NCI-H1417 (cell line): ENCODE measurements around the gene ALPK1.
"Not testable (repeated sequence)": the region's sequence is repeated elsewhere in the genome, so short reads cannot be mapped to it uniquely, and the experiment has no call there.

ENCODE experiments used
- DNase-seq, 3 experiments: peaks; one replicate each; lab custom pipeline; 2025; lab: John Stamatoyannopoulos, UW

ALPK1 gene

DNA sequence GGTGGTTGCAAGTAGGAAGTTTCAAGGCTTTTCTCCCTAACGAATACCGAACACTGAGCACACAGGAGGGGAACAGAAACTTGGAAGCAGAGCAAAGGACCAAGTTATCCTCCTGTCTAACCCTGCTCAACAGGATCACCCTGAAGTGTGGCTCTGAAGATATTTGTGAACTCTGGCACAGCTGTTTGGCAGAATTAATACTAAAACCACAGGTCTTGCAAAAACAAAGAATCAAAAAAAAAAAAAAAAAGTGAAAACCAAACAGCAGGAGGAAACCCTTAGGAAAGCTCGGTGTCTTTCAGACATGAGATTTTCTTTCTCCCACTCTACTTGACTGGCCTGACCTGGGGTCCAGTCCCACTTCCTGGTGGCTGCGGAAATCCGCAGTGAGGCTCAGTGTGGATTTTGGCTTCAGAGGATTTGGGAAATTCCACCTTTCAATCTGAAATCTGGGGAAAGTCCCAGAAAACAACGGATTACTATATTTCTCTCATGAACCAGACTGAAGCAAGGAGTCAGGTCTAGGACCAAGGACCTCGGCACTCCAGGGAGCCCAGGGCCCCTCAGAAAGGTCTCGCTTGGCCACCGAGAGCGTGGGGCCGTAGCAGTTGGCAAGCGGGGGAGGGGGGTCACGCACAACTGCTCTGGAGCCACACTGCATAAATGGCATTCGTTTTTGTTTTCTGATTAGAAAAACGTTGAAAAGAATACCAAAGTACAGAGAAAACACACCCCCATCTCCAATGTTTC lies 12.3 kb upstream of the ALPK1 start:
- peak in 2 of 3 experiments; percentile 31 to 68 for DNase-seq

DNA sequence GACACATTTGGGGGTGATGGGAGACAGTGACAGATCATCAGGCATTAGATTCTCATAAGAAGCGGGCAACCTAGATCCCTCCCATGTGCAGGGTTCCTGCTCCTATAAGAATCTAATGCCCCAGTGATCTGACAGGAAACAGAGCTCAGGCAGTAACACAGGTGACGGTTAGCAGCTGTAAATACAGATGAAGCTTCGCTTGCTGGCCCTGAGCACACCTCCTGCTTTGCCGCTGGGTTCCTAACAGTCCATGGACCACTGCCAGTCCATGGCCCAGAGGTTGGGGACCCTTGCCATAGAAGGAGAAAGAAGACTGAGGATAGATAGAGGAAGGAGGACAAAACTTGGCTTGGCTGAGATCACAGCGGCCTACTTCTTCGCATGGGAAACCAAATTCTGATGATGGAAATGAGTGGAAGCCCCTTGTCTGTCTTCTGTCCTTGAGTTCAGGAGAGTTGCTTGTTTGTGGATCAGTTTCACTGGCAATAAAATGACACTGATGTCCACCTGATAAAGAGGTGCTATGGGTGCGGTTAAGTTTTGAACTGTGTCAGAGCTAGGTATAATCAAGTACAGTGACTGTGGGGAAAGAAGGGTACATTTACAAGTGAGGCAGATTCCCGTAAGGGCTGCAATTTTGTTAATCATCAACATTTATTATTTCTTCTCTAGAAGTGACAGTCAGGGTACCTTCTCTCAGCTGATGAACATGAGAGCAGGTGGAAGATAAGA lies 9.7 kb upstream of the ALPK1 start:
- DNase-seq: no peak

DNA sequence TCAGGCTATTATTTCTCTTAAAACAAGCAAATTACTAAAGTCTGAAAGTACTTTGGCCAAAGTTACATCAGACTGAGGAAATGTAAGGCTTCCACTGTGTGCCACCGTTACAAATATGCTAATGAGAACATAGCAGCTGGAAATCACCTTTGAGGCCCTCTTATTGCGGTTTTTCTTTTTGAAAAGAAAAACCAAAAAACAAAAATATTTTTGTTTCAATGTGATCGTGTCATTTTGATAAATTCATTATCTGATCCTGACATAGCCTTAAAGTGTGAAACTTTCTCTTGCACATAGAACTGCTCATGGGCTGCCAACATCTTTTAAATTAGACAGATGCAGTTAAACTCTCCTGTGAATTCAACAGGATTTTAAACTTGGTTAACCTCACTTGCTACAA lies 8.7 kb upstream of the ALPK1 start:
- DNase-seq: no peak

DNA sequence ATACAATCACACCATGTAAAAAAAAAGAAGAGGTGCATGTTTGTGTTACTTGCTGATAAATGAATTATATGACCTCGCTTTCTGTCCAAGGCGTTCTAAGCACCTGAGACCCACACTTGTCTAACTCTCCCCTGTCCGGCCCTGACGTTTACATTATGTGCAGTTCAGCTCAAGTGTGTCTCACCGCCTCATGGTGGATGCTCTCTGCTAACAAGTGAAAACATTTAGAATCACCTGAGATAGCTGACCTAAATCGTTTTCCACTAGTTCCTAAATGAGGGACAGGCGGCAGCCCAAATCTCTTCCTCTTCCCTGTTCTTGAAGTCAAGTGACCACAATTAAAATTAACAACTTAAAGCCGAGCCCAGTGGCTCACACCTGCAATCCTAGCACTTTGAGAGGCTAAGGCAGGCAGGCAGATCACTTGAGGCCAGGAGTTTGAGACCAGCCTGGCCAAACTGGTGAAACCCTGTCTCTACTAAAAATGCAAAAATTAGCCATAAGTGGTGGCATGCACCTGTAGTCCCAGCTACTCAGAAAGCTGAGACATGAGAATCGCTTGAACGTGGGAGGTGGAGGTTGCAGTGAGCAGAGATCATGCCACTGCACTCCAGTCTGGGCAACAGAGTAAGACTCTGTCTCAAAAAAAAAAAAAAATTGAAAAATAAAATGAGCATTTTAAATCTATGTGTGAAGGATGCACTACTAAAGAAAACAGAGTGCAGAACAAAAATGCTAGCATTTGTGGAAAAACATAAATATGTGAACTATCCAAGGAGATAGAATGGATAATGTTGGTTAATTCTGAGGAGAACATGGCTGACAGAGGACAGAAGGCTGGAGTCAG lies 7.5 kb upstream of the ALPK1 start:
- no peak for DNase-seq

DNA sequence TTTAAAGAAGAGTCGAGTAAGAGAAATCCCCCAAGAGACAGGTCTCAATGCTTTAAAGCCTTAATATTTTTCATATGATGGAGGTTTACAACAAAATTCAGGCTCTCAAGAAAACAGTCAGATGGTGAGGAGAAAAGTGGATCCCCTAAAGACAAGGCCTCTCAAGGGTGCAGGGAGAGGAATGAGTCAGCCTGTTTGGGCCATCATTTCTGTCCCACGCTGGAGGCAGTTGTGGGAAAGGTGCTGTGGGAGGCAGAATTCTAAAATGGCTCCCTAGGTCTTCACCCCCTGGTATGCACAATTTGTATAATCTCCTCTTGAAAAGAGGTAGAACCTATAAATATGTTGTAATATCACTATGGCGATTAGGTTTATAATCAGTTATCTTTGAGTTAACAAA lies 6.8 kb upstream of the ALPK1 start:
- no peak for DNase-seq

DNA sequence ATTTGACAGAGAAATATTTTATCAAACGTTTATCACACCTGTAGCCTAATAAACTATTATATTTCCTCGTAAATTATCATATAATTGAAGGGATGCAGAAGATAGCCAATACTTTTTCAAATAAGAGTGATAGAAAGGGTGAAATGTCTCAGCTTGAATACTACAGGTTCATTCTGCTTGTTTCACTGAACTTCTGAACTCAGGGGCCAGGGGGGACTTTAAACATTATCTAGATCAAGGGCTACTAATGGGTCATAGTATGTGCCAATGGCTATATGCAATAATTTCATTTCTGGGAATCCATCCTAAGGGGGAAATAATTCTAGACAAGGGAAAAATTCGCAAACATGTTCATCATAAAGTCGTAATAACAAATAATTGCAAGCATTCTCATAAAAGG lies 2.6 kb downstream of the ALPK1 start:
- DNase-seq: no peak

DNA sequence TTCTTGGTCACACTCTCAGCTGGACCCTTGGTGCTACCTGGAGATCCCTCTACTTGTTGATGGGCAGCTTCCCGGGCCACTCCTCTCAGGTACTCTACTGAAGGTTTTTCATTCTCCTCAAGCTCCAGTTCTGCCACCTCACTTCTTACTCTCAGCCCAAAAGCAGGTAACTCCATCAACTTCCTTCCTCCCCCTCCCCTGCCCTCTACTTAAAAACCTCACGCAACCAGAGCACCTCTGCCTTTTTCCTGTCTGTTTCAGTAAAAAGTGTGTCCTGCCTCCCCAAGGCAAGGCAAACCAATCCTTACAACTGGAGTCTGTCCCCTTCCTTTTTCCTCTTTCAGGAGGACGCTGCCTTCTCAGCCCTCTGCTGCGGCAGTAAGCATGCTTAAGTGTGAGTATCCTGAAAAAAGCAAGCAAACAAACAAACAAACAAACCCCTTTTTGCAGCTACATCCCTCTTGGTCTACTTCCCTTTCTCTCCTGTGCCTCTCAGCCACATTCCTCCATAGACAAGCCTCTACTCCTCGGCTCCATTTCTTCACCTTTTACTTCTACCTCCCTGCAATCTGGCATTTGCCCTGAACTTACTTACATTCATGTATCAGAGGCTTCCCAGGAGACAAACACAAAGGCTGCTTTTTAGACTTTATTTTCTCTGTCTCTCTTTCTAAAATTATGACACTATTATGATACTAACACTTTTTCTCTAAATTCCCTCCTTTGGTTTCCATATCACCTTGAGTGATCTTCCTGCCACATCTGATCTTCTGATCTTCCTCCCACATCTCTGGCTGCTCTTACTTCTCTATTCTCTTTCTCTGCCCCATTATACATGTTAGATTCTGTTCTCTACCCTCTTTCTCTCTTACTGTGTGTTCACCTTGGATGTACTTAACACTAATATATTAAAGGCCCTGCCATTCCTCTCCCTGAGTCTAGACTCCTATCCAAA lies 5.4 kb downstream of the ALPK1 start:
- DNase-seq: no peak

DNA sequence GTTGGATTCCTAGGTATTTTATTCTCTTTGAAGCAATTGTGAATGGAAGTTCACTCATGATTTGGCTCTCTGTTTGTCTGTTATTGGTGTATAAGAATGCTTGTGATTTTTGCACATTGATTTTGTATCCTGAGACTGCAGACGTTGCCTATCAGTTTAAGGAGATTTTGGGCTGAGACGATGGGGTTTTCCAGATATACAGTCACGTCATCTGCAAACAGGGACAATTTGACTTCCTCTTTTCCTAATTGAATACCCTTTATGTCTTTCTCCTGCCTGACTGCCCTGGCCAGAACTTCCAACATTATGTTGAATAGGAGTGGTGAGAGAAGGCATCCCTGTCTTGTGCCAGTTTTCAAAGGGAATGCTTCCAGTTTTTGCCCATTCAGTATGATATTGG lies 8.3 kb downstream of the ALPK1 start:
- not testable (repeated sequence) for DNase-seq

DNA sequence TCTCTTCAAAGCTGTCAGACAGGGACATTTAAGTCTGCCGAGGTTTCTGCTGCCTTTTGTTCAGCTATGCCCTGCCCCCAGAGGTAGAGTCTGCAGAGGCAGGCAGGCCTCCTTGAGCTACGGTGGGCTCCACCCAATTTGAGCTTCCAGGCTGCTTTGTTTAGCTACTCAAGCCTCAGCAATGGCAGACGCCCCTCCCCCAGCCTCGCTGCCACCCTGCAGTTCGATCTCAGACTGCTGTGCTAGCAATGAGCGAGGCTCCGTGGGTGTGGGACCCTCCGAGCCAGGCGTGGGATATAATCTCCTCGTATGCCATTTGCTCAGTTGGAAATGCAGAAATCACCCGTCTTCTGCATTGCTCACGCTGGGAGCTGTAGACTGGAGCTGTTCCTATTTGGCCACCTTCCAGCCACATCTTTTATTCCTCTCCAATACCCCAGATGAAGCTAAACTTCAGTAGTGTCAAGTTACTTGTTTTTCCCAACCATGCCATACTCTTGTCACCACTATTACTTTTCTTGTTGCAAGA lies 12.2 kb downstream of the ALPK1 start:
- not testable (repeated sequence) for DNase-seq

DNA sequence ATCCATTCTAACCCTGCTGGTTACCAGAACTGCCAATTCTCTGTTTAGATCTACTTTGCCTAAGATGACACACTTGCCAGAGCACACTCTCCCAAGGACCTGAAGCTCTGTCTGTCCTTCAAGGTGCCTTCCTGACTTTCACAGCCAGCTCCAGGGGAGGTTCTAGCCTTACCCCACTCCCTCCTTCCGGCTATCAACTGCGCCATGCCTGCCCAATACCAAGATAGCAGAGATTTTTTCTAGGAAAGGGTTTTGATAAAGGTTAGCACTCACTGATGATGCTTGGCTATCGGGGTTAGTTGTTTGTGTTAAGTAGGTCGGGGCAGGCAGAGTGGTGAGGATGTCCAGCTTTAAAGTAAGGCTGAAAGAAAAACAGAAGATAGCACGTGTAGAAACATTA lies 14.3 kb downstream of the ALPK1 start:
- DNase-seq: no peak

DNA sequence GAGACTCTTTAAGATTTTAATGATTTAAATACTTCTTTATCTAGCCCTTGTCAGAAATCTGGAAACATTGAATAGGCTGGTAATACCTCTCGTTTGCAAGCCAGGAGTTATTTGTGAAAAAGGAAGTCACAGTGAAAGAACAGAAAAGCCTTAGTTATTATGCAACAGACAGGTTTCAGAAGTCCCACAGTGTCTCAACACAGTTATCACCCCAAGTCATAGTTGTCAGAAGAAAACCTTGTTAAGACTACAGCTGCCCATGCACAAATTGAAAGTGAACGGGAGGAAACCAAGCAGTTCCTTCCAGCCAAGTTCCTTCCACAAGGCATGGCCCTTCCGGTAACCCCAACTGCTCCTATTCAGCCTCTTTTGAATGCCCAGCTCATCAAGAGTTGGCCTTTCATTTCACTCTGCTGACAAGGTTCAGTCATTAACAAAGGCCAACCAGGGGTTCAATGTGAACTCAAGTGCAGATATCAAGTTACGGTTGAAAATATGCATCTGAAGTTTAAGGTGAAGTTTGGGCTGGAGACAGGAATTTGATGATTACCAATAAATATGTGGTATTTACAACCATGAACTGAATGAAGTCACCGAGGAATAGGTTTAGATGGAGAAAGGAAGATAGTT lies 15.6 kb downstream of the ALPK1 start:
- DNase-seq: no peak

DNA sequence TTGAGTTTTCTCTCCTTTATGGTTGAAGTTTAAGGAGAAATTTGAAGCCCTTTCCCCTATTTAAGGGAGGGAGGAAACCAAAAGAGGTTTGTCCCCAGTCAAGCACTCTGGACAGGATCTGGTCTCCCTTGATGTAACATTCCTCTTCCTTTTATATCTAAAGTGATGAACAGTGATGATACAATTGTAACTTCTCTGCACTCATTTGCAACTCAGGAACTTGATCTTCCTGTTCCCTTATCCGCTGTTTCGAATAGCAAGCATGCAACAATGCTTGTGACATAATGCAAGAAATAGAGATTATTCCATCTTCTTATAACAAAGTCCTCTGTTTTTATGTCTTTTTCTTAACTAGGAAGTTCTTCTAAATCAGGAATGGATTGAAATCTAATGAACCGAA lies 18.3 kb downstream of the ALPK1 start:
- DNase-seq: no peak

DNA sequence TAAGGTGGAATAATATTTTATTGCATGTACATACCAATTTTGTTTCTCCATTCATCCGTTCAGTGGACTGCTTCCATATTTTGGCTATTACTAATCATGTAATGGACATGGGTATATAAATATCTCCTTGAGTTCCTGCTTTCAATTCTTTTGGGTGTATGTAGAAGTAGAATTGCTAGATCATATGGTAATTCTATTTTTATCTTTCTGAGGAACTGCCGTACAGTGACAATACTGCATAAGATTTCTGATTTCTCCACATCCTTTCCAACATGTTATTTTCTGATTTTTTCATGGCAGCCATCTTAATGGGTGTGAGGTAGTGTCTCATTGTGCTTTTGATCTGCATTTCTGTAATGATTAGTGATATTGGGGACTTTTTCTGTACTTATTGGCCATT lies 19.2 kb downstream of the ALPK1 start:
- DNase-seq: no peak

DNA sequence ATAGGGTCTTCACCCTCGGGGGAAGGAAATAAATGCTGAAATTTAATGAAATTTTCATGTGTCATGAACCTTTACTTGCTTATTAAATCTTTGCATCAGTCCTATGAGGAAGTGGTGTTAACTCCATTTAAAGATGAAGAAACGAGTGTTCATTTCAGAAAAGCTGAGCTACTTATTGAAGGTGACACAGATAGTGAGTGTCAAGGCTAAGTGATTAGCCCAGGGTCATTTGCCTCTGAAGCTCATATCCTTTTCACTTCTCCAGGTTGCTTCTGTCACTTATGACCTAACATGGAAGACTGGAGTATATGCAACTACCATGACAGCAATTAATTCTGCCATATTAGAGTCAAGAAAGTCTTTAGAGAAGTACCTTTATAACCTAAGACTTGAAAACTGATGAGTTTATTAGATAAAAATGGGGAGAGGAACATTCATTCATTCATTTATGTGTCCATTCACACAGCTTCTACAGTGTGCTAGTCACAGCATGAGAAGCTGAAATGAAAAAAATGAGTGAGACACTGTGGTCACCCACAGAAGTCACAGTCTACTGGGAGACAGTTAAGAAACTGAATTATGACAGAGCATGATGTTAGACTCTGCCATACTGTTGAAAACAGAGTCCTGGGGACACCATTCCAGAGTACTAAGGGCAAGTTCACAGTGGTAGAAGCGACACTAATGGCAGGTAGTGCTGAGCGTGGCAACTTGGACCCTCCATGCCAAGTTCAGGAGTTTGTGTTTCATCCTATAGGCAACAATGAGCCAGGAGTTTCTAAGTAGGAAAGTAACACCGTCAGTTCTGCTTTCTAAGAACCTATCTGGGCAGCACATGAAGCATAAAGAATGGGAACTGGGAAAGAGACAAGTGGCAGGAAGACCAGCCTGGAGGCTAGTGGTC lies 21.3 kb downstream of the ALPK1 start:
- no peak for DNase-seq

DNA sequence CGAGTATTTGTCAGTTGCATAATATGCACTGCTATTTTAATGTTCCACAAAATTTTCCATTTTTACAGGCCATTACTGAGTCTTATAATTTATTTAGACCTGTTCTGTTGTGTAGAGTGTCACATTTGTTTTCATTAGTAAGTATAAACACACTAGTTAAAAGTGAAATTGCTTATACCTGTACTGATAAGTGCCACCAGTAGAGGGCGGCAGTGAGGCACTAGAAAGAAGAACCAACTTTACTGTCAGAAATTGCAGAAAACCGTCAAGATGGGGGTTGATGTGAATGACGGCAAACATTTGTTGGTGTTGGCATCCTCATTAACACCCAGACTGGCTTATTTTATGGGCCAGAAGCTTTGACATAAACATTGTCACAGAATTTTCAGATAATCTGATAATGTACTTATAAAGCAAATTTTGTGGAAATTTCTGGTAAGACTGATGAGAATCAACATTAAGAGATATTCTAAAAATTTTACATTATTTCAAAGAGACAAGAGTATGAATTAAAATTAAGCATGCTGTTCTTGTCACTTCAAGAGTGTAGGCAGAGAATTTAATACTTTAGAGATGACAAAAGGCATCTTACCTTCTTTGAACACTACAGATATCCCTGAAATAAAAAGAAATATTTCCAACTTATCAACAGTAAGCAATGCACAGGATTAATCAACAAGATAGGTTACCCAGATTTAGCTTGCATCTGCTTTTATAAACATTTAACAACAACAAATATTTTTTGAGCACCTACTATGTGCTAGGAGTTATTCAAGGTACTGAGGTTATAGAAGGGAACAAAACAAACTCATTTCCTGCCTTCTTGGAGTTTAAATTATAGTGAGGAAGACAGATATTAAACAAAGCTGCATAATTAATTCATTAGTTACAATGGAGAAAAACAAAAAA lies 24.9 kb downstream of the ALPK1 start:
- DNase-seq: peak; percentile 31 to 74 (median 50)

DNA sequence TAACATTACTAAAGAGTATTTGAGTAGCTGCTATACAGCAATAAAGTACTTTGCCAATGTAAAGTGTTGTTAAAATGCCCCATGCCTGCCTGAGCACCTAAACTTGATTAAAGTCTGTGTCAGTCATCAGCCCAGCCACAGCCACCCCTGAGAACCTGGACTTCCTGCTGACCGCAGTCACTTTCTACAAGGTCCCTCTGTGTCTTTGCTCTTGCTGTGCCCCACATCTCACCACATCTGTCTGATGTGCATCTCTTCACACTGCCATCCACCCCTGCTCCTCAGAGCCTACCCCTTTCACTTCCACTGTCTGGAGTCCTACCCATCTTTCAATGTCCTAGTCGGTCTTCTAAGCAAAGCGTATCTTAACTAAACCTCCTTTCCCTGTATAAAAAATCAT lies 25.7 kb downstream of the ALPK1 start:
- no peak for DNase-seq

DNA sequence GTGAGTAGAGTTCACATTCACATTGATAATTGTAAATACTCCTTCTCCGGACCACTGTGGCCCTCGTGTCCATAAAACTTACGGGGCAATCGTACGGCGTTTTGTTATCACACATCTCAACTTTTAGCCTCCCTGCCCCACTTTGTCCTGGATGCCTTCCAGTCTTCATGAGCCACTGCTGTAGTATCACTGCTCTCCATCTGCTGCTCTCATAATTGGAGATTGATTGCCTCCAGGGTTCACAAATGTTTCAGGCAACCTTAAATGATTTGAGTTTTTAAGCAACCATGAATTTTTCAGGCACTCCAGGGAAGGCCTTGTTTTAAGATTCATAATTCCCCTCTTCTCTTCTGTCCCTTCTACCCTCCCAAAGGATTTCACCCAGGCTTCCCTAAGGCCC lies 28.4 kb downstream of the ALPK1 start:
- DNase-seq: no peak

DNA sequence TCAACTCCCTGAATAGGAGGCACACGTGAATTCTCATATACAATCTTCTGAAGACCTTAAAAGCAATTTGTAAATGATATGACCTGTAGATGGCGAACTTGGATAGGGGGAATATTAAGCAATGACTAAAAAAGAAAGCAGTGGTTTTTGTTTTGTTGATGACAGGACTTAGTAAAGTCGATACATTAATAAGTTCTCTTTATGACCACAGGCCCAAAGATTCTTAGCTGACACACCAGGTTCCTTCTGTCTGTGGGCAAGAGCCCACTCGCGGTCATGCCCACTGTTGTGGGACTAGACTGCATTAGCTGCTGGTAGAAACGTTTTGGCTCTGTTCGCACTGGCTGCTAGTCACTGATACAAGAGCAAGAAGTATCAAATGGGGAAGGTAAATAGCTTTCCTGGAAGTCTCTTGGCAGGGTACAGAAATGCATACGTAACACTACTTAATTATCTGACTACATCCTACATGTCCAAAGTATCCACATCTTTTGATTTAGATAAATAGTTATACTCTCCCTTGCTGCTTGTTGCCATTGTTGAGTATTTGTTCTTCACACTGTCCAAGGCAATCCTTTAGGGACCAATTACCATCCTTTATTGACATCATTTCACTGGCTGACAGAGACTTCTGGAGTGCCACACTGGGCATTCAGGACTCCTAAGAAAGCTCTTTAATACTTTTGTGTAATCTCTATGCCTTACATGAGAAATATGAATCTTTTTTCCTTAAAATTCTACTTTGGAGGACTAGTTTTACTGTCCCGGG lies 31.0 kb downstream of the ALPK1 start:
- DNase-seq: peak; percentile 39 to 84 (median 58)
